Esophagus muscularis mucosa (tissue), 4 donors: Measurements from ENCODE around the gene PTPRT. TPM values are rescaled to one million over a fixed set of nuclear protein-coding genes. Genes with fewer than 3 reads are reported as not detected.

Experiments used
- DNase-seq: peaks from one replicate; pipeline ENCODE4 v3.0.0-alpha.2; 2017; ENCODE audit errors: extremely low spot score
- H3K27ac ChIP-seq, 4 donors: fragments of 200-600 bp; sonication (generic); replicated peaks in 1 of 4; 1 replicate in 3 of 4; 2 replicates in 1 of 4; pipeline ENCODE4 v1.5.1; 2016 to 2019; ENCODE audit warnings: mild to moderate bottlenecking in 1 of 4
- H3K27me3 ChIP-seq, 4 donors: fragments of 200-600 bp; sonication (generic); one replicate each; pipeline versions ENCODE4 v1.5.1 to v1.6.0; 2016 to 2019
- H3K36me3 ChIP-seq, 4 donors: fragments of 200-600 bp; sonication (generic); one replicate each; pipeline ENCODE4 v1.5.1; 2016 to 2019
- H3K4me1 ChIP-seq, 4 donors: fragments of 200-600 bp; sonication (generic); one replicate each; pipeline ENCODE4 v1.5.1; 2016 to 2019
- H3K4me3 ChIP-seq, 4 donors: fragments of 200-600 bp; sonication (generic); 1 replicate in 2 of 4; 2 replicates in 2 of 4; pipeline ENCODE4 v1.5.1; 2016 to 2019; ENCODE audit warnings: mild to moderate bottlenecking in 4 of 4, moderate library complexity in 1 of 4
- H3K9me3 ChIP-seq, 4 donors: fragments of 200-600 bp; sonication (generic); 1 replicate in 3 of 4; 2 replicates in 1 of 4; pipeline ENCODE4 v1.5.1; 2016 to 2019
- EP300 ChIP-seq: sonication (generic); formaldehyde crosslinking; IDR thresholded peaks from one replicate; pipeline ENCODE4 v1.6.1; 2017; ENCODE audit warnings: antibody characterized with exemption
- POLR2A ChIP-seq: fragments of 450-650 bp; IDR thresholded peaks from one replicate; pipeline ENCODE4 v1.6.1; 2017; ENCODE audit warnings: antibody characterized with exemption, moderate library complexity, mild to moderate bottlenecking, low read depth
- POLR2AphosphoS5 ChIP-seq, 2 donors: sonication (generic); formaldehyde crosslinking; IDR thresholded peaks; one replicate each; pipeline ENCODE4 v1.6.1; 2017; ENCODE audit warnings: antibody characterized with exemption in 2 of 2
- WGBS: methylation state at CpG from one replicate; pipeline ENCODE4 v1.1.5; 2018; 5-methylcytosine and 5-hydroxymethylcytosine counted together
- intact Hi-C: fragments of 100-400 bp; cut with DNase I; formaldehyde crosslinking; loops from one replicate; pipeline ENCODE4 v1.15.1; 2023
- total RNA-seq, 4 donors: library from RNA; depleted of rRNA; stranded (reverse); fragments of >200 nt; gene quantifications; one replicate each; pipeline versions ENCODE4 v1.1.0 to v1.2.1, GENCODE V29; 2016
- TF ChIP-seq, protein P1 (sequence below), 3 experiments: fragments of 200-600 bp in 2 of 3; fragments of 450-650 bp in 1 of 3; sonication (generic) in 2 of 3; IDR thresholded peaks; one replicate each; pipeline ENCODE4 v1.5.1; 2017 to 2019; ENCODE audit warnings: antibody characterized with exemption in 3 of 3, mild to moderate bottlenecking in 2 of 3, moderate library complexity in 1 of 3

PTPRT gene
- total RNA-seq, 4 donors from 2014 or later, result 0.06 to 0.39 TPM; not detected in 2

- Histone ChIP-seq H3K27me3 (peaks cover 0 to 8% (median 0%) of the 10 kb centered on the region in 4 donors), H3K36me3 (no peaks in the 10 kb centered on the region), H3K4me1 (peaks cover 0 to 13% (median 11%) of the 10 kb centered on the region in 4 donors), H3K27ac (no peak overlapping the region), H3K4me3 (no peak overlapping the region), H3K9me3 (peaks cover 0 to 4% (median 0%) of the 10 kb centered on the region in 4 donors)
- TF ChIP-seq POLR2A, result no peak
- TF ChIP-seq POLR2AphosphoS5 (IDR thresholded peaks at IDR 0.05), result no peak
- TF ChIP-seq, protein P1, sequence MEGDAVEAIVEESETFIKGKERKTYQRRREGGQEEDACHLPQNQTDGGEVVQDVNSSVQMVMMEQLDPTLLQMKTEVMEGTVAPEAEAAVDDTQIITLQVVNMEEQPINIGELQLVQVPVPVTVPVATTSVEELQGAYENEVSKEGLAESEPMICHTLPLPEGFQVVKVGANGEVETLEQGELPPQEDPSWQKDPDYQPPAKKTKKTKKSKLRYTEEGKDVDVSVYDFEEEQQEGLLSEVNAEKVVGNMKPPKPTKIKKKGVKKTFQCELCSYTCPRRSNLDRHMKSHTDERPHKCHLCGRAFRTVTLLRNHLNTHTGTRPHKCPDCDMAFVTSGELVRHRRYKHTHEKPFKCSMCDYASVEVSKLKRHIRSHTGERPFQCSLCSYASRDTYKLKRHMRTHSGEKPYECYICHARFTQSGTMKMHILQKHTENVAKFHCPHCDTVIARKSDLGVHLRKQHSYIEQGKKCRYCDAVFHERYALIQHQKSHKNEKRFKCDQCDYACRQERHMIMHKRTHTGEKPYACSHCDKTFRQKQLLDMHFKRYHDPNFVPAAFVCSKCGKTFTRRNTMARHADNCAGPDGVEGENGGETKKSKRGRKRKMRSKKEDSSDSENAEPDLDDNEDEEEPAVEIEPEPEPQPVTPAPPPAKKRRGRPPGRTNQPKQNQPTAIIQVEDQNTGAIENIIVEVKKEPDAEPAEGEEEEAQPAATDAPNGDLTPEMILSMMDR (IDR thresholded peaks at IDR 0.05), result no peak
- TF ChIP-seq EP300, result no peak
- intact Hi-C loops, result no loop called here
- DNase-seq, result no peak
- 83% methylated on average over 2 of the region's 2 CpGs for WGBS
These were observed 13.0 kb downstream of the PTPRT start for GRCh38 chr20:43176726-43177125.

DNA sequence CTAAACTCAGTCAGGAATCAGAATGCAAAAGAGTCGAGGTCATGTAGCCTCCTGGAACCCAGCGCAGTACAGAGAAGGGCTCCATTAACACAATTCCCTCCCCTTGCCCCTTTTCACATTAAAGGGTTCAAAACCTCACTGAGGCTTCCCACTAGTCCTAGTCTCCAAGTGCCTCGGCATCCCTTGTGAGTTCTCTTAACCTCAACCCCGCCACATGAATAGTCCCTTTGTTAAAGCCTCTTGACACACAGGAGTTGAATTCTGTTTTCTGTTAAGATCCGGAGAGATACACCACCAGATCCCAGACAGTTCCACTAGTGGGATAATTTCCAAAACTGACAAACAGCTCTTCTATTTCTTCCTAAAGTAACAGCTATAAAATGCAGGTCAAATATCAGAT is 17.8 kb downstream of the PTPRT start:
- H3K4me3 ChIP-seq, result no peak overlapping the region
- intact Hi-C loops, result no loop called here
- no peaks in the 10 kb centered on the region for H3K36me3 ChIP-seq
- peaks cover 0 to 3% (median 0%) of the 10 kb centered on the region in 4 donors for H3K9me3 ChIP-seq
- no peak overlapping the region for H3K27ac ChIP-seq
- DNase-seq, result no peak
- H3K4me1 ChIP-seq, result no peaks in the 10 kb centered on the region
- TF ChIP-seq EP300, result no peak
- TF ChIP-seq, protein P1 (IDR thresholded peaks at IDR 0.05), result no peak
- TF ChIP-seq POLR2AphosphoS5 (IDR thresholded peaks at IDR 0.05), result no peak
- no peak for TF ChIP-seq POLR2A
- 70% methylated on average over 5 of the region's 5 CpGs for WGBS
- H3K27me3 ChIP-seq, result peaks cover 0 to 15% (median 0%) of the 10 kb centered on the region in 4 donors

GRCh38 chr20:43170771-43171170 is 18.9 kb downstream of the PTPRT start:
- Histone ChIP-seq H3K36me3 (no peaks in the 10 kb centered on the region), H3K27ac (no peak overlapping the region), H3K4me3 (no peak overlapping the region), H3K9me3 (no peaks in the 10 kb centered on the region), H3K27me3 (peaks cover 0 to 15% (median 0%) of the 10 kb centered on the region in 4 donors), H3K4me1 (no peaks in the 10 kb centered on the region)
- 87% methylated on average over 4 of the region's 4 CpGs for WGBS
- no peak for DNase-seq
- TF ChIP-seq POLR2A (no peak), POLR2AphosphoS5 (IDR thresholded peaks at IDR 0.05) (no peak), EP300 (no peak)
- TF ChIP-seq, protein P1 (IDR thresholded peaks at IDR 0.05), result no peak
- intact Hi-C loops, result no loop called here

- TF ChIP-seq EP300 (no peak), POLR2AphosphoS5 (IDR thresholded peaks at IDR 0.05) (no peak), POLR2A (no peak)
- TF ChIP-seq, protein P1 (IDR thresholded peaks at IDR 0.05), result no peak
- H3K36me3 ChIP-seq, result no peaks in the 10 kb centered on the region
- H3K27me3 ChIP-seq, result peaks cover 0 to 15% (median 0%) of the 10 kb centered on the region in 4 donors
- DNase-seq, result no peak
- no peak overlapping the region for H3K27ac ChIP-seq
- intact Hi-C loops, result no loop called here
- H3K9me3 ChIP-seq, result no peaks in the 10 kb centered on the region
- no peak overlapping the region for H3K4me3 ChIP-seq
- H3K4me1 ChIP-seq, result no peaks in the 10 kb centered on the region
These were observed 22.1 kb downstream of the PTPRT start for GRCh38 chr20:43167615-43168014.

DNA sequence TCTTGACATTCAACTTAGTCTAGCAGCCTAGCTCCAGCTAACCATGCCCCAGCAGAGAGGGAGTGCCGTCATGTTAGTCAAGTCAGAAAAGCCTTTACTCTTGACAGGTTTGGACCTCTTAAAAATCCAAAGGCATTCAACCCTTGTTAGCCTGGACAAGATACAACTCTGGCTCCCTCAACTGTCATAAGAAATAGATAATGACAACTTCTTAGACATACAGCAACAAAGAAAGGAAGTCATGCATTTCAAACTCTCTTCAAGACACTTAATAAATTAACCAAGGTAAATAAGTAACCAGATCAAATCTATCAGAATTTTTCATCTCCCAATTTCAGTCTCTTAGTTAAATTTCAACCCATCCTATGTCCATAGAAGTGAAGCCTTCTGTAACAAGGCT is 22.7 kb downstream of the PTPRT start:
- H3K4me1 ChIP-seq, result no peaks in the 10 kb centered on the region
- TF ChIP-seq POLR2AphosphoS5 (IDR thresholded peaks at IDR 0.05) (no peak), POLR2A (no peak), EP300 (no peak)
- TF ChIP-seq, protein P1 (IDR thresholded peaks at IDR 0.05), result no peak
- DNase-seq, result no peak
- WGBS, result 80% methylated on average over 1 of the region's 1 CpG
- no peaks in the 10 kb centered on the region for H3K9me3 ChIP-seq
- intact Hi-C loops, result no loop called here
- no peaks in the 10 kb centered on the region for H3K36me3 ChIP-seq
- no peak overlapping the region for H3K27ac ChIP-seq
- H3K4me3 ChIP-seq, result no peak overlapping the region
- H3K27me3 ChIP-seq, result peaks cover 0 to 11% (median 0%) of the 10 kb centered on the region in 4 donors
